A673 (cell line): Measurements from ENCODE around the gene PIRT.

Experiments
- EZH2 ChIP-seq: fragments of 200-600 bp; sonication (generic); IDR thresholded peaks from 2 replicates; pipeline ENCODE4 v1.6.1; 2017; ENCODE audit warnings: borderline replicate concordance, low read depth, mild to moderate bottlenecking, mixed read lengths, antibody characterized with exemption, low read length; ENCODE audit not compliant: poor library complexity, severe bottlenecking
- TF ChIP-seq, protein P1 (sequence below): fragments of 300-800, 200-600 bp; sonication (generic); conservative IDR thresholded peaks from 2 replicates; pipeline ENCODE4 v1.5.1; 2017; ENCODE audit warnings: low read depth, mild to moderate bottlenecking, antibody characterized with exemption, low read length, moderate library complexity, mixed read lengths

DNA sequence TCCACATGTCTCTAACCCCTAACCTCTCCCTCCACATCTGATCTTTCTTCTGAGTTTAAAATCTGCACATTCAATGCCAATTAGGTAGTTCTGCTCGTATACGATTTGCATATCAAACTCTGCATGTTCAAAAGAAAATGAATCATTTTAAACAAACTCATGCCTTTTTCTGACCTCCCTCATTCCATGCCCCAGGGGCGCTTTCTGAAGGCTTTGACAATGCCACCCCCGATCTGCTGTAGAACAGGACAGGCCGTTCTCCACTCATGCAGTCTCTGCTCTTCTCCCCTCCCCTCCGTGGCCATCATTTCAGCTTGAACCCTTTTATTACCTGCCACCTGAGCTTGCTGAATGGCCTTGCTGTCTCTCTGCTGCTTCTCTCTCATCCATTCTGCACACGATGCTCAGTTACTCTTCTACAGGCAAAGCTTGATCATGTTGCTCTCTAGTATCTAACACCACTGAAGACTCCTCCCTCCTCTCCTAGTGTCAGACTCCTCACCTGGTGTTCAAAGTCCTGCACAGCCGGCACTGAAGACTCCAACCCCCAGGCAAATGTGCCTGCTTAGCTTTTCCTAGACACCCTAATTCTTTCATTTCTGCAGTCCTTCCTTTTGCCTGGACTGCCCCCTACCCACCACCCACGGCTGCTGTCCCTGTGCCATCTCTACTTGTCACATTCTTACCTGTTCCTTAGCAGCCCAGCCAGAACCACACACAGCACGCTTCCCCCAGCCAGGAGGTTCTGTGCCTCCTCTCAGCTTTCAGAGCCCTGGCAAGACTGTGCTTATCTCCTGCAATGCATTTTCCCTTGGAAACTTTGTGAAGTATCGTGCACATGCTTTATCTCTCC lies 40.2 kb downstream of the PIRT start:
- TF ChIP-seq, protein P1, sequence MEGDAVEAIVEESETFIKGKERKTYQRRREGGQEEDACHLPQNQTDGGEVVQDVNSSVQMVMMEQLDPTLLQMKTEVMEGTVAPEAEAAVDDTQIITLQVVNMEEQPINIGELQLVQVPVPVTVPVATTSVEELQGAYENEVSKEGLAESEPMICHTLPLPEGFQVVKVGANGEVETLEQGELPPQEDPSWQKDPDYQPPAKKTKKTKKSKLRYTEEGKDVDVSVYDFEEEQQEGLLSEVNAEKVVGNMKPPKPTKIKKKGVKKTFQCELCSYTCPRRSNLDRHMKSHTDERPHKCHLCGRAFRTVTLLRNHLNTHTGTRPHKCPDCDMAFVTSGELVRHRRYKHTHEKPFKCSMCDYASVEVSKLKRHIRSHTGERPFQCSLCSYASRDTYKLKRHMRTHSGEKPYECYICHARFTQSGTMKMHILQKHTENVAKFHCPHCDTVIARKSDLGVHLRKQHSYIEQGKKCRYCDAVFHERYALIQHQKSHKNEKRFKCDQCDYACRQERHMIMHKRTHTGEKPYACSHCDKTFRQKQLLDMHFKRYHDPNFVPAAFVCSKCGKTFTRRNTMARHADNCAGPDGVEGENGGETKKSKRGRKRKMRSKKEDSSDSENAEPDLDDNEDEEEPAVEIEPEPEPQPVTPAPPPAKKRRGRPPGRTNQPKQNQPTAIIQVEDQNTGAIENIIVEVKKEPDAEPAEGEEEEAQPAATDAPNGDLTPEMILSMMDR, result no peak
- no peak for TF ChIP-seq EZH2
